HG02588 (cell line): ENCODE data around the gene VCAN.

Experiments used
- ATAC-seq: cut with Tn5 transposase; IDR thresholded peaks from one replicate; pipeline ENCODE4 v1.9.1; 2021; ENCODE audit warnings: mild to moderate bottlenecking, moderate library complexity; ENCODE audit not compliant: unreplicated experiment

Gene VCAN

DNA sequence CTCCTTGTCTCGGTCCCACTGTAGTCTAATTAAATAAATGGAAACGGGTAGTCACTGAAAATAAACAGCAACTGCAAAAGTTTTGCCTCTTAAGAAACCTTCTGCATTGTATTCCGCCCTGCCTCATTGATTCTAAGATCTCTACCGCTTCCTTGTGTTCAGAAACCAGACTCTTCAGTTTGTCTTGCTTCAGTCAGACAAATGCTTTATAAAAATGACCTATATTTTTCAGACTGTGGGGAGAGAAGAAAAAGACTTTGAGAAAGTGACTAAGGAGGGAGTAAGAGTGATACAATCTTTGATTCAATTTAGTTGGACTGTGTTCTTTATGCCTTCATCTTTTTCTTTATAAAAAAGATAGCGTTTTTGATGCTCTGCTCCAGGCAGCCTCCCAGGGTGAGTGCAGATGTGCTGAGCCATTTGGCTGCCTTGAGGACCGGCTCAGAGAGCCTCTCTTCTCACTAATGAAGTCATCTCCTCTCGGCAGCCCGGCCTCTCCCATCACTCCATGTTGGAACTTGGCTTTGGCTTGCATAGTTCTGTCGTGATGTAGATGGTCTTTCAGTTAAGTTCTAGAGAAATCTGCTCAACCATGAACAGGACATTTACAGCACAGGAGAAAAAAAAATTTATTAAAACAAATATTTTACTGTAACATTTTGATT lies 4.0 kb upstream of the VCAN start:
- ATAC-seq = no peak

DNA sequence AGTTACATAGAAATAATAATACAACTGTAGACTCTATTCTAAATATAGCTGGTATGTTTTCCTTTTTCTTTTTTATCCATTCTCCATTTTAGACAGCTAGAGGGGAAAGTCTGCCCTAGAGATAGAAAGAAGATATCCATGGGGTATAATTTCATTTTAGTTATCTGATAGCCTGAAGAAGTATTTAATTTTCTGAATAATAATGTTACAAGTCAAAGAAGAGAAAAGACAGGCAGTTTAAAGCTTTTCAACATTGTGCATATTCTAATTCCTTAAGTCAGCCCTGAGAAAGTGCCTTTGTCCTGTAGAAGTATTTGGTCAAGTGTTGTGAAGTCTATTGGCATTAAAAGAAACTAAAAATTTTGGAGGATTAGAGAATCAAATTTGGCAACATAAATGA lies 2.5 kb upstream of the VCAN start:
- no peak for ATAC-seq

DNA sequence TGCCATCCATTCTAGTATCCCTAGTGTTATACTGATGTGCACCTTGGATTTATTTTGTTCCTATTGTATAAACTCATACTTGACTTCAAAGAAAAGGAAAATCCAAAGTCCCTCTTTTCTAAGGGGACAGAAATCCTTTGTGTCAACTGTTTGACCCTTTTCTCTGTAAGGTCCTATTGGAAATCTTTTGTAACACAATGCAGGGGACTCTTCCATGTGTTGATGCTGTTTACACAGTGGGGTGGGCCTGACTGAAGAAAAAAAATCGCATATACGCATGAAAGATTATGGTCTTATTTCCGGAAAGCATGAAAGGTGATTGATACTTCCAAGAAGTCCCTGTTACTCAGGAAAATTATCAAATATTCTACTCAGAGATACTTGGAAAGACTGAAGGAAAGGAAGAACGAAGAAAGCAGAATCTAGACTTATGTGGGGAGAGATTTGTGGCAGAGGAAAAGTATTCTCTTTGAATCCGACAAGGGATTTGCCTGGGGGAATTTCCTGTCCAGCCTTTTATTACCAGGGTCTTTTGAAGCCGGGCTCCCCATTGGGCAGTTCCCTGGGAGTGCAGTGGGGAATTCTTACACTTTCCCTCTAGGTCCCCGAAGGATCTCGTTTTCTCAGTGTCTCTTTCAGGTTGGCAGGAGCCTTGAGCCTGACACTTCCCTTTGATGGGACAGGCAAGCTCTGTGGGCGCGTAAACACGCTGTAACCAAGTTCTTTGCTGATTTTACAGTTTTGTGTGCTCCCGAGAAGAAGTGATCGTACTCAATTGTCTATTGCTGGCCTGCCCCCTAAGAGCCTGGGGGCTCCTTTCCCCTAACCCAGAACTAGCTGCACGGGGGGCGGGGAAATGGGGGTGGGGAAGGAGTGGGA lies 779 bp upstream of the VCAN start:
- ATAC-seq = no peak

DNA sequence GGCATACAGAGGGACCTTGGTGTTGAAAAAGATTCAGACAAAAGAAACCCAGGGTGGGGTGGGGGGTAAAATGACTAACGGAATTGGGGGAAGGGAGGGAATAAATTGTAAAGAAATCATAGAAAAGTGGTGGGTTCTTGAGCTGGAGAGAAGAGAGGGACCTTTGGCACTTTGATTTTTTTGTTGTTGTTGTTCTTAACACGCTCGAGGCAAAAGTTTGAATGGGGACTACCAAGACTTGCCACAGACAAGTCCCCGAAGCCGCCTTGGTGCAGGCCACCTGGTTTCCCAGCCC lies 616 bp downstream of the VCAN start:
- ATAC-seq = no peak

GRCh38 chr5:83472508-83473345 lies 1.2 kb downstream of the VCAN start:
- ATAC-seq = peak; percentile 41

- ATAC-seq = peak; percentile 56
Observed at GRCh38 chr5:83473346-83474160, 2.0 kb downstream of the VCAN start.

- ATAC-seq = peak; percentile 39
Observed at GRCh38 chr5:83474161-83474796, 2.7 kb downstream of the VCAN start.

DNA sequence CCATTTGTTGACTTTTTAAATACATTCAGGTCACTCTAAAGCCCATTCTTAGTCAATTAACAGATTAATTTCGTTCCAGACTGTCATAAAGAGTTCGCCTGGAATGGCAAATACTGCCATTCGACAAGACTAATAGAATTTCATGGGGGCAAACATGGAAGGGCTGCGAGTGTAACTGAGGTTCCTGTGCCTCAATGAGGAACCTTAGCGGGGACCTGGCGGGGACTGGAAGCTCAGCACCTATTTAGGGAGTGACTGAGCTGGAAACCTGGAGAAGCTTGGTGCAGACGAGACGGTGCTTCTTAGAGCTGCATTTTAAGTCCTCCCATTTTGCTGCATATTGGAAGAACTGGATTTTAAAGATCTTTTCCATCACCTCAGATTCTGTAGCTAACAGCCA lies 3.4 kb downstream of the VCAN start:
- no peak for ATAC-seq

DNA sequence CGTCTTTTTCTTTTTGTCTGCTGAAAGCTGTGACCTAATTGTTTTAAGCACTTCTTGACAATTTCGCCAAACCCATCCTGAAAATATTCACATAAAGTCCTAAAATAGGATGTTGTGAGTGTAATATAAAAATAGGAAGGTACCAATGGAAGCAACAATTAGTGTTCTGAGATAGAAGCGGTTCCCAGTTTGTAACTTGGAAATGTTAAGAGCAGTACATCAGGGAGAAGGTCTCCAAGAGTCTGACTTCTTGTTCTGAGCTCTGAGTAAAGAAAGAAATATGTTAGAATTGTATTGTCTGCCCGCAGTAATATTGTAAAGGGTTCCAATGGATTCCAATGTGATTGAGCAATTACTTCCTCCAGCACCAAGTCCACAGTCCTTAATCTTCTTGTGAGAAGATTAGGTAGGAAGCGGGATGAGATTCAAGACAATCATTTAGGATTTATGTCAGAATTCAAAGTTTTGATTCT lies 3.9 kb downstream of the VCAN start:
- no peak for ATAC-seq

GRCh38 chr5:83475935-83476814 lies 4.6 kb downstream of the VCAN start:
- no peak for ATAC-seq

DNA sequence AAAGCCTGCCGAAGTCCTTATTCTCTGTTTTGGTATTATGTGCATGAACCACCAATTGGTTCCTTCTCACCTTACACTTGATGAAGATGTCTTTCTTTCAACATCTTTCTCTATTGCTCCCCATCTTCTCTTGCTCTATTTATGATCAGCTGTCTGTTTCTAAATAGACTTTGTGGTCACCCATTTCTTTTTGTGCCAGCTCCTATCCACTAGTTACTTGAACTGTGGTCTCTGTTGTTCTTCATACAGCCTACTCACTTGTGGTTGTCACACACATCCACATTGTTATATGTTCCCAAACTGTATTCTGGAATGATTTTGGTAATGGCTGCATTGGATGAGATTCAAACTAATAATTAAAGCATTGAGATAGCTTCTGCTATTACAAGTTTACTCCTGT lies 11.4 kb downstream of the VCAN start:
- no peak for ATAC-seq

GRCh38 chr5:83484294-83484693 lies 12.8 kb downstream of the VCAN start:
- no peak for ATAC-seq

- no peak for ATAC-seq
Observed at GRCh38 chr5:83485842-83486241, 14.3 kb downstream of the VCAN start.

DNA sequence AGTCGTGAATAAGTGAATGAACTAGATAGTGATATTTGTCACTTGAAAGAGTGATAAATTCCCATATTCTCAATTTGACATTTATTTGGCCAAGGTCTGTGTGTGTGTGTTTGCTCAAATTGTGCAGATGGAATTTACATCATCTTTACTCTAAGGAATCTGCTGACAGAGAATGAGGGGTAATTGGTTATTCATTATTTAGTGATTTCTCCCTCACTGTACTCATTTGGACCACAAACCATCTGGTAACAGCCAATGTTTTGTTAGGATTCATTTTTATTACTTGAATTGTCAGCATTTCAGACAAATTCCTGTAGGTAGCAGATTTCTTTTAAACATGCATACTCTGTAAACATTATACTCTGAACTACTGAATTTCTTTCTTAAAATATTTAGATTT lies 15.6 kb downstream of the VCAN start:
- ATAC-seq = no peak

DNA sequence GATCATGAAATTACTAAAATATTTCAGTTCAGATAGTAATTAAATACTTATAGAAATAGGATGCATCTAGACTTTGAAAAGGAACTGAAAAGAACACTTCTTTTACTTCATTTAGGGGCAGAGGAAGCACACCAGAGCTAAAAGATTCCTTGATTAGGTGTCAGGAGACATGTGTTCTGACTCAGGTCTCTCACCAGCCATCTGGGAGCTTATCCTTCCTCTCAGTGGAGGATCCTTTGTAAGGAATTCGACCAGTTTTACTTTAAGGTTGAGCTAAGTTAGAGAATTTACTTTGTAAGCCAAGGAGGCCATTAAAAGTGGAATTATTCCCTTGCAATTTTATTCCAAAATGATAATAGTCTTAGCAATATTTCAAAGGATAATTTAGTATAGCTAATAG lies 16.7 kb downstream of the VCAN start:
- no peak for ATAC-seq

- no peak for ATAC-seq
Observed at GRCh38 chr5:83488821-83489220, 17.3 kb downstream of the VCAN start.

DNA sequence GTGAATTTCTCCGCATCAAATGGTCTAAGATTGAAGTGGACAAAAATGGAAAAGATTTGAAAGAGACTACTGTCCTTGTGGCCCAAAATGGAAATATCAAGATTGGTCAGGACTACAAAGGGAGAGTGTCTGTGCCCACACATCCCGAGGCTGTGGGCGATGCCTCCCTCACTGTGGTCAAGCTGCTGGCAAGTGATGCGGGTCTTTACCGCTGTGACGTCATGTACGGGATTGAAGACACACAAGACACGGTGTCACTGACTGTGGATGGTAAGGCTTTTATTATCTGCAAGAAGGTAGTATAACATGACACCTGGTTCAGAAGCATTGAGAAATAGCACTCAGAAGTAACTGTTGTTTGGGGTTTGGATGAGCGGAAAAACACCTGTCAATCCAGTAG lies 18.7 kb downstream of the VCAN start:
- no peak for ATAC-seq

- ATAC-seq = no peak
Observed at GRCh38 chr5:83492331-83492730, 20.8 kb downstream of the VCAN start.

DNA sequence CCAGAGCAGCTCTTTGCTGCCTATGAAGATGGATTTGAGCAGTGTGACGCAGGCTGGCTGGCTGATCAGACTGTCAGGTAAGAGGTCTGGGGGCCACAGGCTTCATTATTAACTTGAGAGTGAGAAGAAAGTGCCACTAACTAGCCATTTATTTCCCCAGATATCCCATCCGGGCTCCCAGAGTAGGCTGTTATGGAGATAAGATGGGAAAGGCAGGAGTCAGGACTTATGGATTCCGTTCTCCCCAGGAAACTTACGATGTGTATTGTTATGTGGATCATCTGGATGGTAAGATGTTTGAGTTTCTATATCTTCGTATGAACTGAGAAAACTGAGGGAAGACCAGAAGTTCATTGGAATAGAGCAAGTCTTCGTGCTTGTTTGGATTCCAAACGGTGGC lies 22.1 kb downstream of the VCAN start:
- ATAC-seq = no peak
